Measurements from ENCODE around the gene HDGFL2. TPM values are rescaled to one million over a fixed set of nuclear protein-coding genes. Genes with fewer than 3 reads are reported as not detected.

Gene HDGFL2
- polyA plus RNA-seq, 3 donors: 7.0 to 13.2 (median 10.5) TPM

- Histone ChIP-seq H3K4me2 (replicated peaks; ENCODE audit: extremely low read depth, low read length, poor library complexity, severe bottlenecking) (peak overlapping the region; percentile 97), H3K9ac (ENCODE audit: insufficient read depth, low read length, poor library complexity, severe bottlenecking) (peak overlapping the region; percentile 61), H3K27ac (ENCODE audit: low read depth in 1 of 2, low read length in 2 of 2) (peak overlapping the region; percentile 66 to 78), H3K79me2 (ENCODE audit: insufficient read depth, low read length) (peaks cover 23% of the 10 kb centered on the region), H3K9me3 (replicated peaks in 1 of 2; ENCODE audit: control insufficient read depth in 1 of 2, insufficient read depth in 1 of 2, low read length in 2 of 2) (no peaks in the 10 kb centered on the region), H2AFZ (ENCODE audit: insufficient read depth, low read depth, low read length, poor library complexity, severe bottlenecking) (peak overlapping the region; percentile 61), H3K27me3 (ENCODE audit: control insufficient read depth in 2 of 2, insufficient read depth in 2 of 2, low read length in 2 of 2) (no peaks in the 10 kb centered on the region), H4K20me1 (ENCODE audit: insufficient read depth, low read length) (peaks cover 50% of the 10 kb centered on the region), H3K4me3 (replicated peaks in 1 of 3; ENCODE audit: low read depth in 2 of 3, low read length in 3 of 3) (peak overlapping the region; percentile 65 to 87 (median 76)), H3K36me3 (replicated peaks in 1 of 2; ENCODE audit: control insufficient read depth in 1 of 2, insufficient read depth in 2 of 2, low read length in 2 of 2) (peaks cover 21 to 28% of the 10 kb centered on the region in 2 donors), H3K4me1 (ENCODE audit: control insufficient read depth in 1 of 2, insufficient read depth in 2 of 2, low read length in 2 of 2) (peaks cover 20 to 22% of the 10 kb centered on the region in 2 donors)
- peaks cover 19% of the 10 kb centered on the region for H3K4me1 Mint-ChIP-seq
- H3K36me3 Mint-ChIP-seq: peaks cover 13 to 30% of the 10 kb centered on the region in 2 donors
- intact Hi-C loops (cut with micrococcal nuclease): loop anchor here (1.0 to 5.0 kb wide), 6 partner anchors 14 to 210 kb away; partner anchors contain the start of genes CHAF1A (in 2 of the 2), MPND (in 1 of the 2), SH3GL1 (in 1 of the 2) and YJU2 (in 1 of the 2)
- no peak for TF ChIP-seq CTCF (IDR thresholded peaks at IDR 0.05)
- no peak for DNase-seq
- no peaks in the 10 kb centered on the region for H3K9me3 Mint-ChIP-seq
- under 1% methylated on average over 28 of the region's 53 CpGs for WGBS (ENCODE audit: insufficient coverage)
- H3K4me3 Mint-ChIP-seq: peak overlapping the region; percentile 94 to 97
- peaks cover 0 to 1% (median 1%) of the 10 kb centered on the region in 3 donors for H3K27me3 Mint-ChIP-seq (ENCODE audit: low read depth in 3 of 3)
- peak overlapping the region; percentile 90 to 96 (median 91) for H3K27ac Mint-ChIP-seq
Measured at GRCh38 chr19:4456843-4457653, 15.0 kb upstream of the HDGFL2 start.

- Histone ChIP-seq H3K27ac (ENCODE audit: low read depth in 1 of 2, low read length in 2 of 2) (peak within 1 kb of the TSS; percentile 66 to 78), H3K4me3 (replicated peaks in 1 of 3; ENCODE audit: low read depth in 2 of 3, low read length in 3 of 3) (peak within 1 kb of the TSS; percentile 65 to 87 (median 76)), H3K9ac (ENCODE audit: insufficient read depth, low read length, poor library complexity, severe bottlenecking) (peak within 1 kb of the TSS; percentile 61), H3K4me1 (ENCODE audit: control insufficient read depth in 1 of 2, insufficient read depth in 2 of 2, low read length in 2 of 2) (peaks cover 20 to 22% of the 10 kb centered on the region in 2 donors), H3K79me2 (ENCODE audit: insufficient read depth, low read length) (peaks cover 23% of the 10 kb centered on the region), H3K4me2 (replicated peaks; ENCODE audit: extremely low read depth, low read length, poor library complexity, severe bottlenecking) (peak within 1 kb of the TSS; percentile 97), H3K27me3 (ENCODE audit: control insufficient read depth in 2 of 2, insufficient read depth in 2 of 2, low read length in 2 of 2) (no peaks in the 10 kb centered on the region), H3K9me3 (replicated peaks in 1 of 2; ENCODE audit: control insufficient read depth in 1 of 2, insufficient read depth in 1 of 2, low read length in 2 of 2) (no peaks in the 10 kb centered on the region), H3K36me3 (replicated peaks in 1 of 2; ENCODE audit: control insufficient read depth in 1 of 2, insufficient read depth in 2 of 2, low read length in 2 of 2) (peaks cover 13 to 20% of the 10 kb centered on the region in 2 donors), H2AFZ (ENCODE audit: insufficient read depth, low read depth, low read length, poor library complexity, severe bottlenecking) (peak within 1 kb of the TSS; percentile 81), H4K20me1 (ENCODE audit: insufficient read depth, low read length) (peaks cover 42% of the 10 kb centered on the region)
- TF ChIP-seq CTCF (IDR thresholded peaks at IDR 0.05): no peak
- Mint-ChIP-seq H3K27me3 (ENCODE audit: low read depth in 3 of 3) (peaks cover 0 to 4% (median 3%) of the 10 kb centered on the region in 3 donors), H3K9me3 (no peaks in the 10 kb centered on the region), H3K4me1 (peaks cover 19% of the 10 kb centered on the region), H3K27ac (peak within 1 kb of the TSS; percentile 91 to 96 (median 92)), H3K36me3 (peaks cover 5 to 22% of the 10 kb centered on the region in 2 donors), H3K4me3 (peak within 1 kb of the TSS; percentile 94 to 97)
- peak; percentile 97 to 98 (median 98) for DNase-seq
- 16% methylated on average over 32 of the region's 52 CpGs for WGBS (ENCODE audit: insufficient coverage)
- intact Hi-C loops (cut with micrococcal nuclease): loop anchor here (1.0 to 5.0 kb wide), 6 partner anchors 13 to 211 kb away; partner anchors contain the start of genes CHAF1A (in 2 of the 2), MPND (in 1 of the 2), SH3GL1 (in 1 of the 2) and YJU2 (in 1 of the 2)
Measured at GRCh38 chr19:4457654-4458395, 14.3 kb upstream of the HDGFL2 start, which contains the start of gene UBXN6. Gene UBXN6 (minus strand): TSS chr19:4457794. CDS start chr19:4457697, 97 bp downstream.

Measured in CD14-positive monocyte (primary cell).